Measurements from ENCODE around the gene UBA1. TPM values are rescaled to one million over a fixed set of nuclear protein-coding genes. Genes with fewer than 3 reads are reported as not detected.

UBA1 gene
- total and polyA plus RNA-seq, 11 donors: 86.9 to 171 (median 130) TPM

- WGBS, 4 donors: 41 to 58% (median 54%) methylated on average over 2 of the region's 2 CpGs
- no peak overlapping the region for H3K27ac ChIP-seq
- H3K4me3 ChIP-seq: no peak overlapping the region
- H3K9me3 ChIP-seq: no peaks in the 10 kb centered on the region
- DNase-seq (no peak), ATAC-seq (no peak)
- H3K4me1 ChIP-seq: peaks cover 0 to 22% (median 12%) of the 10 kb centered on the region in 12 donors
- intact Hi-C loops (cut with DNase I): loop anchor here in 2 of 10 donors (5.0 kb wide), 2 partner anchors 83 to 333 kb away; partner anchors contain the start of genes USP11 (in 1 of the 2) and ZNF41 (in 1 of the 2)
- peaks cover 0 to 24% (median 0%) of the 10 kb centered on the region in 9 donors for H3K27me3 ChIP-seq
- peaks cover 0 to 28% (median 11%) of the 10 kb centered on the region in 9 donors for H3K36me3 ChIP-seq
- no peak for TF ChIP-seq CTCF (IDR thresholded peaks at IDR 0.05)
- no peak for TF ChIP-seq POLR2A (IDR thresholded peaks at IDR 0.05)
Observed at GRCh38 chrX:47148946-47149345, 44.7 kb upstream of the UBA1 start.

DNA sequence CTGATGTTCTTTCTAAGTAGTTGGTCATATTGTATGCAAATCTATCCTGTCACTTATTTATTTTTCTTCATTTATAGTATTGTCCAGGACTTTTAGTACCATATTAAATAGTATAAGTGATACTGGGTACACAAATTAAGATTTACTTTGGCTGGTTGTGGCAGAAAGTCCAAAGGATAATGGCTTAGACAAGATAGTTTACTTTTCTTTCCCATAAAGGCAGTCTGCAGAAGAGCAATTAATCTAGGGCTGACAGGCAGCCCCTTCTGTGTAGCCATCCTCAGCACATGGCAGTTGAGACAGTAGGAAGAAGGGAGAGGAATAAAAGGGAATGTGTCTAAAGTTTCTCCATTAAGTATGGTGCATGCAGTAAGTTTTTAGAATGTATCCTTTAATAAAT is 42.2 kb upstream of the UBA1 start:
- no peak for ATAC-seq
- Histone ChIP-seq H3K27me3 (peaks cover 0 to 23% (median 0%) of the 10 kb centered on the region in 9 donors), H3K36me3 (peaks cover 0 to 39% (median 23%) of the 10 kb centered on the region in 9 donors), H3K27ac (no peak overlapping the region), H3K9me3 (no peaks in the 10 kb centered on the region), H3K4me3 (no peak overlapping the region), H3K4me1 (peaks cover 0 to 16% (median 9%) of the 10 kb centered on the region in 12 donors)
- TF ChIP-seq POLR2A (IDR thresholded peaks at IDR 0.05) (no peak), CTCF (IDR thresholded peaks at IDR 0.05) (no peak)
- DNase-seq: no peak
- intact Hi-C loops (cut with DNase I): no loop called here

DNA sequence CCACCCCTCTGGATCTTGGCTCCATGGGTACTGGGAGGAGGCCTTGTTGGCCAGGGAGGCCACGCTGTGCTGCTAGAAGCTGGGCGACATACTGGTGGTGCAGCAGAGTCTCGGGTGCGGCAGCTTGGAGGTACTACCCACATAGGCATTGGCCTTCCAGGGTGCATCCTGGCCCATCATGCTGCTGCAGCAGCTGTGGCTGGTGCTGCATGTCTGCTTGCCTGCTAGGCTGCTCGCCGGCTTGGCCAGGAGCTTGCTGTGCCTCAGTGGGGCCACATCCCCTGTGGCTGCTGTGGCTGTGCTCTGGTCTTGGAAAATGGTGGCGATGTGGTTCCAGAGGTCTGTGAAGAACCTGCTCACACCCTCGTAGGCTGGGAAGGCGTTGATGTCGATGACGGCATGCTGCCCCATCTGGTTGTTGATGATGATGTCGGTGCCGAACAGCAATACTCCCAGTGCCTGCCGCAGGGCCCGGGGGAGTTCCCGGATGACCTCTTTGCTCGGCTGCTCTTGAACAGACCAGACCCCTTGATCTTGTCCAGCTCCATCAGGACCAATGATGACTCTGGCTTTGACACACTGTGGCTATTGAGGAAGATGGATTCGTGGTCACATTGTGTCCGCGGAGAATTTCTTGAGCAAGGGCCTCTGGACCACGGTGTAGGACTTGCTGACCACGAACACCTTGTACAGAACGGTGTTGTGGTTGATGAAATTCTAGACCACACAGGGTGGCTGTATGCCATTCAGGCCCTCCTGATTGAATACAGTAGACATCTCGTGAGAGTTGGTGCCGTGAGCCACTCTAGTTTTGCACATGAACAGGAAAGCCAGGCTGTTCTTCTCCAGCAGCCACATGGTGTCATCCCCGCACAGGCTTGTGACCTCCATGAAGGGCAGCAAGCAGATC is 36.8 kb upstream of the UBA1 start:
- DNase-seq (no peak), ATAC-seq (peak in 2 of 4 donors; percentile 18 to 38)
- Histone ChIP-seq H3K27me3 (peaks cover 0 to 23% (median 0%) of the 10 kb centered on the region in 9 donors), H3K4me1 (no peaks in the 10 kb centered on the region), H3K27ac (no peak overlapping the region), H3K9me3 (no peaks in the 10 kb centered on the region), H3K4me3 (no peak overlapping the region), H3K36me3 (peaks cover 0 to 35% (median 18%) of the 10 kb centered on the region in 9 donors)
- WGBS, 4 donors: 86 to 93% (median 88%) methylated on average over 25 to 26 of the region's 26 CpGs
- TF ChIP-seq CTCF (IDR thresholded peaks at IDR 0.05) (no peak), POLR2A (IDR thresholded peaks at IDR 0.05) (no peak)
- intact Hi-C loops (cut with DNase I): no loop called here

DNA sequence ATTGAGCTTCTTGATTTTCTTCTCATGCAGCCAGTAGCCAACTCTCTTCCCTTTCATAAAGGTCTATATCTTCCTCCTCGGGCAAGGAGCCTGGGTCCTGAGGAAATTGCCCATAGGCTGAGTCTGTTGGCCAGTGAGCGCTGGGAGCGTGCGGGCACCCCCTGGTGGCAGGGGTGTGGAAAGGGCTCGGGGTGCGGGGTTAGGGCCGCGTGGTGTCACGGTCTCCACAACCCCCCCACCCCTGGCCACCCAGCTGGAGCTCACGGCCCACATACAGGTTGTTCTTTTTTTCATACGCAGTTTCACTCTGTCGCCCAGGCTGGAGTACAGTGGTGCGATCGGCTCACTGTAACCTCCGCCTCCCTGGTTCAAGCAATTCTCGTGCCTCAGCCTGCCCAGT is 35.5 kb upstream of the UBA1 start:
- ATAC-seq: peak in 1 of 4 donors; percentile 51

More for the DNA sequence above, 35.5 kb upstream of the UBA1 start:
- Histone ChIP-seq H3K4me3 (no peak overlapping the region), H3K27ac (no peak overlapping the region), H3K4me1 (no peaks in the 10 kb centered on the region), H3K27me3 (peaks cover 0 to 14% (median 0%) of the 10 kb centered on the region in 9 donors), H3K36me3 (peaks cover 0 to 34% (median 18%) of the 10 kb centered on the region in 9 donors), H3K9me3 (no peaks in the 10 kb centered on the region)
- 89 to 98% (median 94%) methylated on average over 14 to 16 of the region's 16 CpGs for WGBS, 4 donors
- no peak for DNase-seq
- intact Hi-C loops (cut with DNase I): no loop called here
- TF ChIP-seq CTCF (IDR thresholded peaks at IDR 0.05) (no peak), POLR2A (IDR thresholded peaks at IDR 0.05) (no peak)

All from heart left ventricle (tissue), 16 donors.